ENCODE measurements around the gene CCNY.
"Not testable (repeated sequence)": the region's sequence is repeated elsewhere in the genome, so short reads cannot be mapped to it uniquely, and the experiment has no call there.

CCNY gene

DNA sequence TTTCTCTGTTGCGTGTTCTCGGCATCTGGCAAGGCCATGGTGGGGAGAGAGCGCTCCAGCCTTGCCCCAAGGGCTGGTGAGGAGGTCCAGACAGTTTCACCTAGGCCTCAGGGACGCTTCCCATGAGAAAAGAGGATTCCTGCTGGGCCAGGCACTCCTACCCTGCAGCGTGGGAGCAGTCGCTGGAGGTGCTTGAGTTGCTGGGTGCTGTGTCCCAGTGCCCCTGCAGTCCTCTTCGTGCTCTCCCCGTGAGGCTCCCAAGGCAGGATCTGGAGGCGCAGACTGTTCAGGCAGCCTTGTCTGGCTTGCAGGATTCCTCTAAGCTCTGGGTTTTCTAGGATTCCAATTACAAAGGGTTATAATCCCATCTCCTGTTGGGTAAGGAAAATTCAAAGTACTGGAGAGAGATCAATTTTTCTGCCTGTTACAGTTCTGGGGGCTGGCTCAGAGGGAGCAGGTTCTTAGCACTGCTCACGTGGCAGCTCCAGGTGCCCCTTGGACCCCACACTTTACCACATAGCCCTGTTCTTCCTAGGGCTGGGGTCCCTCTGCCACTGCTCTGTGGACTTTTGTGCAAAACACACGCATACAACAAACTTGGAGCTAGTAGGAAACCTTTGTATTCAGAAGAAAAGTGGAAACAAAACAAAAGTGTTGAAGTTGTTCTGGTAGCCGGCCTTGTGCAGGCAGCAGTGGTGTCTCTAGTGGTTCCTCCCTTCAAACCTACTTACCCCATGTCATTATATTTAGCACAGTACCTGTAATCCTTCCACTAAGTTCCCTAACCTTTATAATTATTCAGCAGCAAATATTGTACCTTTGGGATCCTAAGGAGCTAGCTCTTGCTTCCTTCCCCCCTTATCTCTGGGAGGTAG is 60.5 kb downstream of the CCNY start:
- no peak for TF ChIP-seq POU2F2 (IDR thresholded peaks at IDR 0.05; ENCODE audit: low read depth, low read length)
- TF ChIP-seq SPI1 (IDR thresholded peaks at IDR 0.05; ENCODE audit: low read depth, low read length) = no peak
- no peak for TF ChIP-seq PAX5 (IDR thresholded peaks at IDR 0.05; ENCODE audit: insufficient read depth, low read length, severe bottlenecking)
- TF ChIP-seq POLR2AphosphoS5 (IDR thresholded peaks at IDR 0.05; ENCODE audit: low read depth, low read length) = no peak
- no peak for TF ChIP-seq TAF1 (IDR thresholded peaks at IDR 0.05; ENCODE audit: low read depth, low read length)
- TF ChIP-seq POLR2A (IDR thresholded peaks at IDR 0.05; ENCODE audit: low read depth, low read length) = no peak
- no peak for DNase-seq (ENCODE audit: insufficient read length, low spot score)
- FAIRE-seq = no peak

DNA sequence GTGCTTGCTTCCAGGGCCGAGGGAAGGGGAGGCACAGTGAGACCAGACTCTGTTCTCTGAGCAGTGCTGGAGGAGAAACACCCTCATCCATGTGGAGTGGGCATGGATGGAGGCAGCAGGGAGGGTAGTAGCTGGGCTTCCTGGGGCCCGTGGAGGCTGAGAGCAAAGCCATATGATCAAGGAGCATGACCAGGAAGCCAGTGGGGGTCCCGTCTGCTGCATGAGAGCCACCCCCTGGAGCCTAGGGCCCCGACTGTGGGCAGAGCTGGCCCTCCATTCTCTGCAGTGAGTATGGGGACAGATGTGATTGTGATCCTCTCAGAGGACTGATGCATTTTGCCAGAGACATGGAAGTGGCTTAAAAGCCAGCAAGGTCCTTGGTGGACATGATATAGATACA is 61.6 kb downstream of the CCNY start:
- FAIRE-seq (no peak), DNase-seq (ENCODE audit: insufficient read length, low spot score) (no peak)
- TF ChIP-seq PAX5 (IDR thresholded peaks at IDR 0.05; ENCODE audit: insufficient read depth, low read length, severe bottlenecking) = no peak
- TF ChIP-seq TAF1 (IDR thresholded peaks at IDR 0.05; ENCODE audit: low read depth, low read length) = no peak
- TF ChIP-seq POLR2A (IDR thresholded peaks at IDR 0.05; ENCODE audit: low read depth, low read length) = no peak
- TF ChIP-seq SPI1 (IDR thresholded peaks at IDR 0.05; ENCODE audit: low read depth, low read length) = no peak
- TF ChIP-seq POLR2AphosphoS5 (IDR thresholded peaks at IDR 0.05; ENCODE audit: low read depth, low read length) = no peak
- no peak for TF ChIP-seq POU2F2 (IDR thresholded peaks at IDR 0.05; ENCODE audit: low read depth, low read length)

DNA sequence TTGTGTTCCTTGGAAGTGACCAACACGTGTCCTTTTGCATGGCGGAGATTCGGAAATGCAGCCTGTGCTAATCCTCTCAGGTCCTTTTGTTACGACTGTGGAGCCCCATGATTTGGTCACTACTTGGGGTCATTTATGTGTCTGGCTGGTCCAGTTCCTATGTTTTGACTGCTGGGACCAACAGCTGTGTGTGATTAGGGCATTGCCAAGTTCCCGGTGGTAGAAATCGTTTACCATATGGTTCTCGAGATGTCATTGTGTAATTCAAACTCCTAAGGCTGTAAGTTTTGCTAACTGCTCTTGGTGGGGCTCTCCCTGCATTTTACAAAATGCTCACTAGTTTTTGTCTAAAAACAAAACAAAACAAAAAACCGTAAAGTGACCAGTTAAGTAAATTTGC is 62.0 kb downstream of the CCNY start:
- FAIRE-seq (no peak), DNase-seq (ENCODE audit: insufficient read length, low spot score) (no peak)
- TF ChIP-seq POLR2A (IDR thresholded peaks at IDR 0.05; ENCODE audit: low read depth, low read length) = no peak
- no peak for TF ChIP-seq POU2F2 (IDR thresholded peaks at IDR 0.05; ENCODE audit: low read depth, low read length)
- no peak for TF ChIP-seq SPI1 (IDR thresholded peaks at IDR 0.05; ENCODE audit: low read depth, low read length)
- no peak for TF ChIP-seq POLR2AphosphoS5 (IDR thresholded peaks at IDR 0.05; ENCODE audit: low read depth, low read length)
- no peak for TF ChIP-seq PAX5 (IDR thresholded peaks at IDR 0.05; ENCODE audit: insufficient read depth, low read length, severe bottlenecking)
- TF ChIP-seq TAF1 (IDR thresholded peaks at IDR 0.05; ENCODE audit: low read depth, low read length) = no peak

DNA sequence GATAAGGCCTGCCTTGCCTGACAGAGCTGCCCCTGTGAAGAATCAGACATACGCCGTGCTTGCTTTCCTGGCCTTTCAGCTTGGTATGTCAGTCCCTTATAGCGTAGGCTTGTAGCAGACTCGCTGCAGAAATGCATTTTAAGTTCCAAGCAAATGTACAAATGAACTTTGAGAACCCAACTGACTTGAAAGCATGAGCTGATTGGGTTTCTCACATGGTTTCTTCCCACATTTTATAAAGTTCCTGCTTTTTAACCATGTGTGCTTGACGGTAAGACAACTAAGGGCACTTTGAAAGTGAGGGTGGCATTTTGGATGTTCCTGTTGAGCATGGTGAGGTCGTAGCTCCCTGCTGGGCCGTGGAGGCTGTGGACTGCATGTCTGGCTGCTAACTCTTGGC is 62.6 kb downstream of the CCNY start:
- no peak for TF ChIP-seq POLR2A (IDR thresholded peaks at IDR 0.05; ENCODE audit: low read depth, low read length)
- no peak for TF ChIP-seq PAX5 (IDR thresholded peaks at IDR 0.05; ENCODE audit: insufficient read depth, low read length, severe bottlenecking)
- no peak for TF ChIP-seq POU2F2 (IDR thresholded peaks at IDR 0.05; ENCODE audit: low read depth, low read length)
- no peak for TF ChIP-seq SPI1 (IDR thresholded peaks at IDR 0.05; ENCODE audit: low read depth, low read length)
- TF ChIP-seq POLR2AphosphoS5 (IDR thresholded peaks at IDR 0.05; ENCODE audit: low read depth, low read length) = no peak
- no peak for TF ChIP-seq TAF1 (IDR thresholded peaks at IDR 0.05; ENCODE audit: low read depth, low read length)
- FAIRE-seq (peak; percentile 5), DNase-seq (ENCODE audit: insufficient read length, low spot score) (no peak)

DNA sequence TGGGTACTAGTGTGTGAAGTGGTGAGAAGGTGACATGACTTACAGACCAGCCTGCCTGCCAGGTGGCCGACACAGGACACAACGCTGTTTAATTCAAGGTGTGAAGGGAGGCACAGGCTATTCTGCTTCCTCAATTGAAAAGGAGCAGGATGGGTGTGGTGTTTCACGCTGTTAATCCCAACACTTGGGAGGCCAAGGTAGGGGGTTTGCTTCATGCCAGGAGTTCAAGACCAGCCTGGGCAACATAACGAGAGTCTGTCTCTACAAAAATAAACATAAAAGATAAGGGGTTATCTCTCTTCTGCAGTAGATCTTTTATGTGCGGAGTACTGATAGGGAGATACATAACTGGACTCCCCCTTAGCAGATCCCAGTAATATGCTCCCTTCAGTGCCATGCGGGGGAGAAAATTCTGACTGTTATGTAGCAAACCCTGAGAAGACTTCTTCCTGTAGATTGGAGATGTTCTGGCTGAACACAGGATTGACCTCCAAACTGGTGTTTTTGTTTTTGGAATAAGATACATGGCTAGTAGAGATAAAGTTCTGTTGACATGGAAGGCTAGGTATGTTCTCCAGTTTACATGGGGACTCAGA is 63.2 kb downstream of the CCNY start:
- TF ChIP-seq PAX5 (IDR thresholded peaks at IDR 0.05; ENCODE audit: insufficient read depth, low read length, severe bottlenecking) (no peak), SPI1 (IDR thresholded peaks at IDR 0.05; ENCODE audit: low read depth, low read length) (no peak), POLR2AphosphoS5 (IDR thresholded peaks at IDR 0.05; ENCODE audit: low read depth, low read length) (no peak), POLR2A (IDR thresholded peaks at IDR 0.05; ENCODE audit: low read depth, low read length) (no peak), TAF1 (IDR thresholded peaks at IDR 0.05; ENCODE audit: low read depth, low read length) (no peak), POU2F2 (IDR thresholded peaks at IDR 0.05; ENCODE audit: low read depth, low read length) (no peak)
- FAIRE-seq = no peak
- DNase-seq (ENCODE audit: insufficient read length, low spot score) = no peak

DNA sequence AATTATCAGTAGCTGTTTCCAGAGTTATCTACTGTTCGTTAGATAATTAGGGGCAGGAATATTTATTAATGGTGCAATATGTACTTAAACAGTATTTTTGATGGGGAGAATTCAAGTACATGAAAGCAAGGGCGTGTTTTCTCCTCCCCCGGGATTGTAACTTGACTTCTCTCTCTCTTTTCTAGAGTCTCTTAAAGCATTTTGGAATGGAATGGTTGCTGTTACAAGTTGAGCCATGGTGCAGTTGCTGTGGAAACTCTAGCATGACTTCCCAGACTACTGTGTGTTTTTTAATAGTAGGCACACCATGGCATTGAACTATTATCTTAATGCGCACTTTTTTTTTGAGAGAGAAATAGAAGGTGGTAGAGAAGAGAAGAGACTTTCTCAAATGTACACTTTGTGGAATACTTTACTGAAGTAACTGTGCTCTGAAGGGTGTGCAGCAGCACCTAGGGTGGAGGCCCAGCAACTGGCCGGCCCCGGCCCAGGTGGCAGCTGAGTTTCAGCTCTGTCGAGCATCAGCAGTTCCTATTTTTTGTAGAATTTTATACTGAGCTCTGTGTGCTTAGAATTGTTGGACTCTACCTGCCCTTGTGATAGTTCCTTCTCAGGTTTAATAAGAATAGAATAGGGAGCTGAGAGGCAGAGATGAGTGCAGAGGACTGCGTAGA is 64.4 kb downstream of the CCNY start:
- no peak for DNase-seq (ENCODE audit: insufficient read length, low spot score)
- TF ChIP-seq POLR2AphosphoS5 (IDR thresholded peaks at IDR 0.05; ENCODE audit: low read depth, low read length) (no peak), TAF1 (IDR thresholded peaks at IDR 0.05; ENCODE audit: low read depth, low read length) (no peak), PAX5 (IDR thresholded peaks at IDR 0.05; ENCODE audit: insufficient read depth, low read length, severe bottlenecking) (no peak), SPI1 (IDR thresholded peaks at IDR 0.05; ENCODE audit: low read depth, low read length) (no peak), POU2F2 (IDR thresholded peaks at IDR 0.05; ENCODE audit: low read depth, low read length) (no peak), POLR2A (IDR thresholded peaks at IDR 0.05; ENCODE audit: low read depth, low read length) (no peak)
- FAIRE-seq = no peak

DNA sequence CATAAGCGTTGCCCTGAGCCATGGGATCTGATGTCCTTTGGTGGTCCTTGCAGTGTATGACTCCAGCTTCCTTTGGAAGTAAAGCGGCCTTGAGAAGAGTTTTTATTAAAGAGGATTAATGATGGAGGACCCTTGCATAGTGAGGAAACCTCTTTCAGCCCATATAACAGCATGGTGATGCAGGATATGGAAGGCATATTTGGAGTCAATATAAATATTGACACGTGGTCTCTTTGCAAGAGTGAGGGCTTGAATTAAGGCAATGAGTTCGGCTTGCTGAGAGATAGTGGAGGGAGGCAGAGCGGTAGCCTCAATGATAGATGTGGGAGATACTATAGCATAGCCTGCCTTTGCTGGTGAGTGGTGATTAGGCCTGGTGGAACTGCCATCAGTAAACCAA is 67.2 kb downstream of the CCNY start:
- FAIRE-seq; DNase-seq (ENCODE audit: insufficient read length, low spot score): not testable (repeated sequence)

DNA sequence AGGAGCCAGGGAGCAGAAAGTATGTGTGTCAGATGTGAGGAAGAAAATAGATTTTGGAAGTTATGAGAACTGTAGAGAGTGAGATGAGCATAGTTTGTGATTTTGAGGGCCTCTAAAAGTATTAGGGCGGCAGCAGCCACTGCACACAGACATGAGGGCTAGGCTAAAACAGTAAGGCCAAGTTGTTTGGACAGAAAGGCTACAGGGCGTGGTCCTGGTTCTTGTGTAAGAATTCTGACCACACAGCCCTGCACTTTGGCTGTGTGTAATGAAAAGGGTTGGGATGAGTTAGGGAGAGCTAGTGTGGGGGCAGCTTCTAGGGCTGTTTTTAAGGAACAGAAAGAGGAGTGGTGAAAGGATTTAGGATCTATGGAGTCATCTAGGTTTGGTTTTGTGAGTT is 67.8 kb downstream of the CCNY start:
- not testable (repeated sequence) for DNase-seq (ENCODE audit: insufficient read length, low spot score); FAIRE-seq

DNA sequence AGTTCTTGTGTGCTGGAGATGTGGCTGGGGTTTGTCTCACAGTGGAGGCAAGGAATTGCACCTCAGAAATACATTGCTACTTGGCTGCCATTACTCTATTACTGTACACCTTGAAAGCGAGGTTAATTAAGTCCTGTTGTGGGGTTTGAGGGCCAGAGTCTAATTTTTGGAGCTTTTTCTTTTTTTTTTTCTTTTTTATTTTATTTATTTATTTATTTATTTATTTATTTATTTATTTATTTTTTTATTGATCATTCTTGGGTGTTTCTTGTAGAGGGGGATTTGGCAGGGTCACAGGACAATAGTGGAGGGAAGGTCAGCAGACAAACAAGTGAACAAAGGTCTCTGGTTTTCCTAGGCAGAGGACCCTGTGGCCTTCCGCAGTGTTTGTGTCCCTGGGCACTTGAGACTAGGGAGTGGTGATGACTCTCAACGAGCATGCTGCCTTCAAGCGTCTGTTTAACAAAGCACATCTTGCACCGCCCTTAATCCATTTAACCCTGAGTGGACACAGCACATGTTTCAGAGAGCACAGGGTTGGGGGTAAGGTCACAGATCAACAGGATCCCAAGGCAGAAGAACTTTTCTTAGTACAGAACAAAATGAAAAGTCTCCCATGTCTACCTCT is 69.8 kb downstream of the CCNY start:
- not testable (repeated sequence) for FAIRE-seq; DNase-seq (ENCODE audit: insufficient read length, low spot score)

DNA sequence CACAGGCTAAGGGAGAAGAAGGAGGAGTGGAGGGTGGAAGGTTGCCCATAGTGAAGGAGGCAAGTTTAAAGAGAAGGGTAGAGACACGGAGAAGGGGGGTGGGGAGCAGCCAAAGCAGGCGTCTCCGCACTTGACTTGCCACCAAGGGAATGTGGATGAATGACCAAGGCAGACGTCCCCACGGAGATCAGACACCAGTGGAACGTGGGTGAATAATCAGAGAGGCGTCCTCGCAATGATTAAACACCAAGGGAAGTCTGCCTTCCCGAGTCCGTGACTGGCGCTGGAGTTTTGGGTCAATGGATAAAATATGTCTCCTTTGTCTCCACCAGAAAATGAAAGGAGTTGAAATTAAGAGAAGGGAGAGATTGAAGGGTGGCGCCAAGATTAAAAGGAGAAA is 71.4 kb downstream of the CCNY start:
- DNase-seq (ENCODE audit: insufficient read length, low spot score); FAIRE-seq: not testable (repeated sequence)

Measured in GM12891 (cell line).